ENCODE results near the gene EXOC4.

EXOC4 gene

GRCh38 chr7:133808493-133808866 lies 555.6 kb downstream of the EXOC4 start:
- no peaks in the 10 kb centered on the region for H3K9me3 ChIP-seq (ENCODE audit: severe bottlenecking)
- no peak for DNase-seq
- H3K27me3 ChIP-seq (ENCODE audit: insufficient read depth, low read depth, severe bottlenecking): no peaks in the 10 kb centered on the region
- TF ChIP-seq CTCF (IDR thresholded peaks at IDR 0.05; ENCODE audit: low read depth, low read length): no peak
- H3K27ac ChIP-seq: no peak overlapping the region
- H3K36me3 ChIP-seq: no peaks in the 10 kb centered on the region
- H3K4me3 ChIP-seq (ENCODE audit: low read depth, low read length): no peak overlapping the region

- no peaks in the 10 kb centered on the region for H3K36me3 ChIP-seq
- no peak overlapping the region for H3K27ac ChIP-seq
- H3K9me3 ChIP-seq (ENCODE audit: severe bottlenecking): no peaks in the 10 kb centered on the region
- no peaks in the 10 kb centered on the region for H3K27me3 ChIP-seq (ENCODE audit: insufficient read depth, low read depth, severe bottlenecking)
- TF ChIP-seq CTCF (IDR thresholded peaks at IDR 0.05; ENCODE audit: low read depth, low read length): no peak
- DNase-seq: no peak
- no peak overlapping the region for H3K4me3 ChIP-seq (ENCODE audit: low read depth, low read length)
These were observed 560.0 kb downstream of the EXOC4 start for GRCh38 chr7:133812877-133813276.

- Histone ChIP-seq H3K9me3 (ENCODE audit: severe bottlenecking) (no peaks in the 10 kb centered on the region), H3K27me3 (ENCODE audit: insufficient read depth, low read depth, severe bottlenecking) (no peaks in the 10 kb centered on the region), H3K36me3 (no peaks in the 10 kb centered on the region), H3K27ac (no peak overlapping the region), H3K4me3 (ENCODE audit: low read depth, low read length) (no peak overlapping the region)
- no peak for DNase-seq
- no peak for TF ChIP-seq CTCF (IDR thresholded peaks at IDR 0.05; ENCODE audit: low read depth, low read length)
These were observed 562.8 kb downstream of the EXOC4 start for GRCh38 chr7:133815611-133816210.

GRCh38 chr7:133819695-133820094 lies 566.8 kb downstream of the EXOC4 start:
- no peak overlapping the region for H3K4me3 ChIP-seq (ENCODE audit: low read depth, low read length)
- H3K36me3 ChIP-seq: no peaks in the 10 kb centered on the region
- no peaks in the 10 kb centered on the region for H3K9me3 ChIP-seq (ENCODE audit: severe bottlenecking)
- H3K27me3 ChIP-seq (ENCODE audit: insufficient read depth, low read depth, severe bottlenecking): no peaks in the 10 kb centered on the region
- H3K27ac ChIP-seq: no peak overlapping the region
- no peak for DNase-seq
- no peak for TF ChIP-seq CTCF (IDR thresholded peaks at IDR 0.05; ENCODE audit: low read depth, low read length)

GRCh38 chr7:133820584-133820983 lies 567.7 kb downstream of the EXOC4 start:
- no peaks in the 10 kb centered on the region for H3K9me3 ChIP-seq (ENCODE audit: severe bottlenecking)
- no peak for TF ChIP-seq CTCF (IDR thresholded peaks at IDR 0.05; ENCODE audit: low read depth, low read length)
- H3K27ac ChIP-seq: no peak overlapping the region
- no peak overlapping the region for H3K4me3 ChIP-seq (ENCODE audit: low read depth, low read length)
- H3K36me3 ChIP-seq: no peaks in the 10 kb centered on the region
- no peak for DNase-seq
- H3K27me3 ChIP-seq (ENCODE audit: insufficient read depth, low read depth, severe bottlenecking): no peaks in the 10 kb centered on the region

- H3K9me3 ChIP-seq (ENCODE audit: severe bottlenecking): no peaks in the 10 kb centered on the region
These were observed 568.3 kb downstream of the EXOC4 start for GRCh38 chr7:133821171-133821570.

More at GRCh38 chr7:133821171-133821570, 568.3 kb downstream of the EXOC4 start:
- no peak for TF ChIP-seq CTCF (IDR thresholded peaks at IDR 0.05; ENCODE audit: low read depth, low read length)
- Histone ChIP-seq H3K27ac (no peak overlapping the region), H3K27me3 (ENCODE audit: insufficient read depth, low read depth, severe bottlenecking) (no peaks in the 10 kb centered on the region), H3K36me3 (no peaks in the 10 kb centered on the region), H3K4me3 (ENCODE audit: low read depth, low read length) (no peak overlapping the region)
- DNase-seq: no peak

All from WERI-Rb-1 (cell line).